HG03342 (cell line): ENCODE measurements around the gene CEP70.
"Not testable (repeated sequence)": the region's sequence is repeated elsewhere in the genome, so short reads cannot be mapped to it uniquely, and the experiment has no call there.

Experiments used
- ATAC-seq: cut with Tn5 transposase; IDR thresholded peaks from one replicate; pipeline ENCODE4 v1.9.1; 2021; ENCODE audit warnings: mild to moderate bottlenecking, moderate library complexity; ENCODE audit not compliant: unreplicated experiment

The CEP70 gene

DNA sequence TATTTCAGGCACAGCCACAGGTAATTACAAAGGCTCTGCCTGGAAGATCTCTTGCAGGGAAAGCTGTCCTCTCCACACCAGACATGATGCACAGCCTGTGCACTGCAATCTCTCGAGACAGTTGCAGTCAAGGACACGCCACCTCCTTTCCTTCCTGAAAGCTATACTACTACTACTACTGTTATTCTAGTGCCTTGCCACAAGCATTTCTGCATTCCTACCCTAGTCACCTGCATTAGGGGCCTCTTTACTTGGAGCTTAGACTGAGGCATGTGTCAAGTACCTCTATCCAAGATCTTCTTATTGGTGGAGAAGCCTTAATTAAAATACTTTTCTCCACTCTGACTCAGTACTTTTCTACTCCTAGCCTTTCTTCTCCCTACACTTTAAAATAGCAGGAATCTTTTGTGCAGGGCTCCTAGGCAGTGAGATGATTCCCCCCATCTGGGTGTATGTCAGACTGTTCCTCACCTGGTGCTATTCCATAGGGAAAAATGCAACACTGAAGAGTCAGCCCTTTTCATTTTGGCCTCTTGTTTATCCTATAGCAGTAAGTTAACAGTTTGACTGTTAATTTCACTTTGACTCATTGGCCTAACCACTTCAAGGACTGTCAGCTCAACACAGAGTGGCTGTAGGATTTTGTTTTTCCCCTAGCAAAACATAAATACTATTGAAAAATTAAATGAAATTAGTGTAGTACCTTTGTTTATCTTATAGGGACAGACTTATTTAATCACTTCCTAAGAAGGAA, 80.8 kb downstream of the CEP70 start:
- no peak for ATAC-seq

DNA sequence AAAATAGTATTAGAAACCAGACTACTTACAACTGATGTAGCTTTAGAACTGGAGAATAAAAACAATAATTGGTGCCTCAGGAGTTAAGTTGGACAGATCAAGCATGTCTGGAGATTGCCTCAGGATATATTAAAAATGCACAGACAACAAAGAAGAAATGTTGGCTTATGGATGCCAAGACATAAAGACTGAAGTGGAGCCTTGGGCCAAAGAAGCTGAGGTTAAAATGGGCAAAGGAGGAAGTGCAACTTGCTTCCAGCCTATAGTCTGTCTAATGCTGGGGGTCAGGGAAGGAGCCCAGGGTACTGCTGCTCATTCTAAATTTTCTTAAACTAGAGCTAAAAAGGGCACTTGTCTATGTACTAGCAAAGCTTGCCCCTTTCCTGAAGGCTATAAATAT, 82.1 kb downstream of the CEP70 start:
- no peak for ATAC-seq

DNA sequence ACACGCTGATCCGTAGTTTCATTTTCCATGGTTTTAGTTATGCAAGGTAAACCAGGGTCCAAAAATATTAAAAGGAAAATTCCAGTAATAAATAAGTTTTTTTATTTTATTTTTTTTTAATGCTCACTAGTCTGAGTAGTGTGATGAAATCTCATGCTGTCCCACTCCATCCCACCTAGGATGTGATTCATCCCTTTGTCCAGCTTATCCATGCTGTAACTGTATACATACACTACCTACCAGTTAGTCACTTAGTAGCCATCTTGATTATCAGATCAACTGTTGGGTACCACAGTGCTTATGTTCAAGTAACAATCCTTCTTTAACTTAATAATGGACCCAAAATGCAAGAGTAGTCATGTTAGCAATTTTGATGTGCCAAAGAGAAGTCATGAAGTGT, 84.5 kb downstream of the CEP70 start:
- no peak for ATAC-seq

DNA sequence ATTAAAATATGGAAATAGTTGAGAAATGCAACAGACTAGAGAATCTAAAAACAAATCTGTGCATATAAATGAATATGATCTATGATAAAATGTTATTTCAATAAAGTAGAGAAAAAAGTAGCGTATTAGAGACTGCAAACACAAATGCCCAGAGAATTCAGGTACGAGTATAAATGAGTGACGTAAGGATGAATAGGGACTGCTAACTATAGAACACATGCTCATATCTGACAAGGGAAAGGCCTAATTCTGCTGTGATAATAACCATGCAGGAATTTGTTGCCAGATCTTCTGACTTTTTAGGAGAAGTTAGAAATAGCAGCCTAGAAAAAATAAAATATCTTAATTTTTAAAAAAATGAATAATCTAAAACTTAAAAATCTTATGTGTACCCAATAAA, 86.5 kb downstream of the CEP70 start:
- no peak for ATAC-seq

DNA sequence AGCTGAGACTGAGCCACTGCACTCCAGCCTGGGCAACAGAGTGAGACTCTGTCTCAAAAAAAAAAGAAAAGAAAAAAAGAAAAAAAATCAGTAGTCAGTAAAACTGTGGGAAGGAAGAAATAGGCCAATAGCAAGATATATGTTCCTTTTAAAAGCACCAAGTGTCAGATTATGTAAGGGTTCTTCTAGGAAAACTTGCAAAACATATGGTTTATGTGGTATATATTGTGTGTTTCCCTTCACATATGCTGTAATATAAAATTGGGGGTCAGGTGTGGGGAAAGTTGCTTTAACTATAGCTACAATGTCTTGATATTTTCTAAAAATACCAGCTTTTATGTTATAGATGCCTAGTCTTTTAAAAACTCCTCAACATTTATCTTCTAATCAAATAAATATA, 95.1 kb downstream of the CEP70 start:
- no peak for ATAC-seq

DNA sequence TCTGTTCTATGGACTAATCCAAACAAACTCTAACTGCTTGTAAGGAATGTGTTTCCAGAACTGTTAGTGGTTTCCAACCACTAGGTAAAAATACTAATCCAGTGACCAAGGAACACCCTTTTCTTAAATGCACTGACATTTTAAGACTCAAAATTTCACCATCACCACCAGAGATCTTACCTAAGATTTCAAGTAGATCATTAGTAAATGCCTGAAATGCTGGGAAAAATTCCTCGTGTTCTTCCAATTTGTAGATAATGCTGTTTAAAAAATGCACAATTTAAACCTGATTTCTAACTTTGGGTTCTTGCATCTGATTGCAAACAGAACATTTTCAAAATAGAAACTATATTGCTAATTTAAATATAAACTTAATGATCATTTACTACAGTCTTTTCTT, 96.2 kb downstream of the CEP70 start:
- ATAC-seq, result no peak

DNA sequence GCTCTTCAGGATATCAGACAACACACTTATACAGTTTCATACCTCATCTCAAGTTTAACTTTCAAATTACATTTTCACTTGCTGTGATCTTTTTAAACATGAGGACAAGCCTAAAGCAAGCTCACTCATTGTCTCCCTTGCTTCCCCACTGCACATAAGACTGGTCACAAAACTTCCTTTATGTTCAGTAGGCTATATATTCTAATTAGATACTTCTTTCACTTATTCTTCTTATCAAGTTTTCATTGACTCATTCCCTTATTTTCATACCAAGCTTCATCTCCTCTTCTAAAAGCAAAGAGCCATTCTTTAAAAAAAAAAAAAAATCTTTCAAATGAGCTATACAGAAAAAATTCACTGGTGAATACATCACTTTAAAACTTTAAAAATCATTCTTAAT, 97.0 kb downstream of the CEP70 start:
- ATAC-seq, result no peak

DNA sequence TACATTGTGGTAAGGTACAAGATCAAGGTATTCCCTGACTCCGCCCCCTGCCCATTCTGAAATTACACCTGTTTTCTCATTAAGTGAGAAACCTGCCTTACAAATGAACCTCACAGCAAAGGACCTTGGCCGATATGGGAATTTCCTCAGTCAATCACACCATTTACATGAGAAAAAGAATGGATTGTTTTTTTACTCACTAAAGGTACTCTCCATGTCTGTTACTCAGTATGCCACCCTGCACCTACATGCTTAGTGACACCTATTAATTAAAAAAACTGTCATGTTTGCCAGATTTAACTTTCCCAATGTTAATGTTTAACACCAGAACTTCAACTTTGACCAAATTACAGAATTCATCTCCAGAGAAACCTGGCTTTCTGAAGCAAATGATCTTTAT, 97.6 kb downstream of the CEP70 start:
- no peak for ATAC-seq

DNA sequence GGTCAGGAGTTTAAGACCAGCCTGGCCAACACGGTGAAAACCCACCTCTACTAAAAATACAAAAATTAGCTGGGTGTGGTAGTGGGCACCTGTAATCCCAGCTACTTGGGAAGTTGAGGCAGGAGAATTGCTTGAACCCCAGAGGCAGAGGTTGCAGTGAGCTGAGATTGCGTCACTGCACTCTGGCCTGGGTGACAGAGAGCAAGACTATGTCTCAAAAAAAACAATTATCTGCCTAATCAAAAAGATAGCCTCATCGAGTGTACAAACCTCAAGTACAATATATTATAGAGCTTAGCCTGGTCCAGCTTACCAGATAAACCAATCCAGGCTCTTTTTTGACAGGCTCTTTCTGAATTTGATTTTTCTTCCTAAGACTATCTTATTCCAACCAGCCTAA, 98.4 kb downstream of the CEP70 start:
- ATAC-seq, result not testable (repeated sequence)

DNA sequence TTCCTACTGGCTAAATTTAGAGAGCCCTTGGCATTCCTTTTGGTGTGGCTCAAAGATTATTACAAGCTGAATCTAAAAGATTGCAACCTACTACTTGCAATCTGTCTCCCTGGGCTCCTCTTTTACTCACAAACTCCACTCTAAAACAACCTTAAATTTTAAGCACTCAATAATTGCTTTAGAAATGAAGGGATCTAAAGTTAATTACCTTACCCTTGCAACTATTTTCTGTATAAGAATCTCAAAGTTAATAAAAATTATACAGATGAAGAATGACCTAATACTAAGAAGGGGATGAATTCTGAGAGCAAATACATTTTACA, 99.5 kb downstream of the CEP70 start:
- no peak for ATAC-seq

DNA sequence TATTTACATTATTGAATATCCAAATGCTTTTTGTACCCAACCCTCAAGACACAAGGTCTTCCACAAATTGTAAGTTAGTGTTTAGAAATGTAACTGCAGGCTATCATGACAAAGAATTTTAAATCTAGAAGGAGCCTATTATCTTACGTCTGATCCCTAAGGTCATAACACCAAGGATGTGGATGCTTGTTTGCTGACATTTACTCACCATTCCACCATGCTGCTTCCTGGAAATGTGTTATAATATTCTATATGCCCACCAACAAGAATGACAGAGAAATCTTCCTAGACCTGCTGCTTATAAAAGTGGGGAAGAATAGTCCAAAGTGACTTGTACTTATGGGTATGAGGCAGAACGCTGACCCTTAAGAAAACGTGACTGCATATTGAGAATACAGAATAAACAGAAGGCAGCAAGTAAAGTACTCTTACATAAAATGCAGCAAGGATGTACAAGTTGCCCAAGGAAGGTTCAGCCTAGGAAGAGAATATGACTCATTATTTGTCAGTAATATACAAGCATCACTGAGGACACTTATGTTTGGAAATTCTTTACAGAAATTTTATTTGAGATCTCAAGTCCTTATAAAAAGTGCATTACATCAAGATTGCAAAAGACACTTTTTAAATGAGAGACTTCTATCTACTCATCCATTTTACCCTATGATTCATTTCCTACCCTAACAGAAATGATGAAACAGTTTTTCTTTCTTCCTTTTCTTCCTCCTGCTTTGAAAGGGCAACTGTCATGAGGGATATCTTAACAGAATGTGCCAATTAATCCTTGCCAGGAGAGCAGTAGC, 100.1 kb downstream of the CEP70 start:
- ATAC-seq, result no peak

DNA sequence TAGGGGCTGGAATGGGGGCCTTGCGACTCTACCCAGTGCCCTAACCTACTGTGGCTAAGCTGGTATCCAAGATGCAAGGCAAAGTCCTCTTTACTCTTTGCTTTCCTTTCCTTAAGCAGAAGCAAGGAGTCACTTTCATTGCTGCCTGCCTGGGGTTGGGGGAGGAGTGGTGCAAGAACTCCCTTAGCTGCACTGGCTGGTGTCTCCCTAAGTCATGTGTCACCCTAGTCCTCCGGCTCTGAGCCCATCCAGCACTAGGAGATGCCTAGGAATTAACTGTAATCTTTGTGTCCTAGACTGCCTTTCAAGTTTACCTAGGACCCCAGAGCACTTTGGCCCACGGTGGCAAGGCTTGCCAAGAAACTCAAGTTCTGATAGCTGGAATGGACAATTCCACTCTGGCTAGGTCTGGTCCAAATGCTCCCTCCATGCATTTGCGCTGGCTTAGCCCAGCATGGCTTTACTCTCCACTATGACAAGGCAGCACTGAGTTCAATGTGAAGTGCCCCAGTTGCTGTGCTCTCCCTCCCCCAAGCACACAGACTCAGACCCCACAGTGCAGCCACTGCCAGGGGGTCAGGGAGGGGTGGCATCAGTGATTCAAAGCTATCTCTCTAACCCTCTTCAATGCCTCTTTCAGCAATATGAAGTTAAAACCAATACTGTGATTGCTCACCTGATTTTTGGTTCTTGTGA, 100.9 kb downstream of the CEP70 start:
- ATAC-seq, result no peak

DNA sequence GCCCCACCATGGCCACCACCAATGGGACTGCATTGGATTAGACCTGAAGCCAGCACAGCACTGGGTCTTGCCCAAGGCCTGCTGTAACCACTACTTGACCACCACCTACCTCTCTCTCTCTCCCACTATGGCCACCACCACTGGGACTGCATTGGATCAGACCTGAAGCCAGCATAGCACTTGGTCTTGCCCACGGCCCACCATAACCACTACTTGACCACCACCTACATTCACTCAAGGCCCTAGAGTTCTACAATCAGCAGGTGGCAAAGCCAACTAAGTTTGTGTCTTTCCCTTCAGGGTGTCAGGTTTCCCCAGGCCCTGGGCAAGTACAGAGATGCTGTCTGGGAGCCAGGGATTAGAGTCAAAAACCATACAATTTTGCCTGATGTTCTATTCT, 102.1 kb downstream of the CEP70 start:
- no peak for ATAC-seq

DNA sequence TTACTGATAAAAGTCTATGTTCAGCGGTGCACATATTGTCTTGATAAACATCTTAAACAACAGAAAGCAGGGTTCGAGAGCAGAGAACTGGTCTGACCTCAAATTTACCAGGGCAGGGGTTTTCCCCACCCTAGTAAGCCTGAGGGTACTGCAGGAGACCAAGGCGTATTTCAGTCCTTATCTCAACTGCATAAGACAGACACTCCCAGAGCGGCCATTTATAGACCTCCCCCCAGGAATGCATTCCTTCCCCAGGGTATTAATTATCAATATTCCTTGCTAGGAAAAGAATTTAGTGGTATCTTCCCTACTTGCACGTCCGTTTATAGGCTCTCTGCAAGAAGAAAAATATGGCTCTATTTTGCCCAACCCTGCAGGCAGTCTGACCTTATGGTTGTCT, 107.5 kb downstream of the CEP70 start:
- ATAC-seq, result not testable (repeated sequence)

DNA sequence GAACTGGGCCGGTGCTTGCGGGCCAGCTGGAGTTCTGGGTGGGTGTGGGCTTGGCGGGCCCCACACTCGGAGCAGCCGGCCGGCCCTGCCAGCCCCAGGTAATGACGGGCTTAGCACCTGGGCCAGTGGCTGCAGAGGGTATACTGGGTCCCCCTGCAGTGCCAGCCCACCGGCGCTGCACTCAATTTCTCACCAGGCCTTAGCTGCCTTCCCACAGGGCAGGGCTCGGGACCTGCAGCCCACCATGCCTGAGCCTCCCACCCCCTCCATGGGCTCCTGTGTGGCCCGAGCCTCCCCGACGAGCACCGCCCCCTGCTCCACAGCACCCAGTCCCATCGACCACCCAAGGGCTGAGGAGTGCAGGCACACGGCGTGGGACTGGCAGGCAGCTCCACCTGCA, 109.4 kb downstream of the CEP70 start:
- not testable (repeated sequence) for ATAC-seq

DNA sequence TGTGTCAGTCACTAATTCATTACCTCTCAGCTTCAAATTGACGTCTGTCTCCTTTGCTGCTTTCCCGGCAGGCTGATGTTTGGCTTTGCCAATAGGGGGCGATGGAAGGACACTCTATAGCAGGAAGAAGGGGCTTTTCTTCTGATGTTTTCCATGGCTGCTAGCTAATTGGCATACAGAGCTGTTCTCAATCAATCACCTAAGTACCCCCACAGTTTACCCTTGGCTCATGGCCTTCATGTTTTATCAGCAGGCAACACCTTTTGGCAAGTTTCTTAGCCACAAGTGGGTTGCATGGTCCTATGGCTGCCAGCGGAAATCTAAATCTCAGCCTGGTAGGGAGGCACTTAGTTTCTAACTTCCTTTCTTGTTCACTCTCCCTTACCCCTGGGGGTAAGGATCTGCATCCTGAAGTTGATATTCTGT, 114.6 kb downstream of the CEP70 start:
- no peak for ATAC-seq

DNA sequence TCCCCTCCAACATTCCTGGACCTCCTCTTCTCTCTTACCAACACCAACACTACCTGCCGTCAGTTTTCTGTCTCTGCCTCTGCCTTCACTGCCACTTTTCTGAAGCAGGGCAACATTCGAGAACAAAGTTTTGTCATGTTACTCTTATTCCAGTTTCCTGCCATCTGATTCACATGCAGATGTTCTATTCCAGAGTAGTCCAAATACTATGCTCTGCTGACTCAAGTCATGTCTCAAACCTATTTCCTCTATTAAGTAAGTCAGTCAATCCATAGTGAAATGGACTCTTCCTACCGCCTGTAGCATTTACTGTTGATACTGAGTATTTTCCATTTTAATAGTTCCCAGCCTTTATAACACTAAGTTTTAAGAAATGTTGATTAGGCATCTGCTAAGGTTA, 116.3 kb downstream of the CEP70 start:
- no peak for ATAC-seq

DNA sequence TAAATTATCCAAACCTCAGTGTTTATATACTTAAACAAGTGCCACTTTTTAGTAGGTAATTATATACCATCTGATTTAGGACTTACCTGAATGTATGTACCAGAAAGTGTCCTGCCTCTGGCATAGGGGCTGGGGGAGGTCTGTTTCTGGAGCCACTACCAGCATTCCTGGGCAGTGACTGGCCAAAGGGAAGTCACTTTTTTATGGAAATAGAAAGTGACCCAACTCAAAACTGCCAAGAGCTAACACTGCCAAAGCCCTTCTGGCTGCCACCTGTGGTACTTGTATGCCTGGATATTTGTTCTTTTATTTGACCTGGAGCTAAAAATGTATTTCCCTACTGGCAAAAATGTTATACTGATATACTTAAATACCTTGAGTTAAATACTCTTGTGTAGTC, 116.9 kb downstream of the CEP70 start:
- ATAC-seq, result no peak

DNA sequence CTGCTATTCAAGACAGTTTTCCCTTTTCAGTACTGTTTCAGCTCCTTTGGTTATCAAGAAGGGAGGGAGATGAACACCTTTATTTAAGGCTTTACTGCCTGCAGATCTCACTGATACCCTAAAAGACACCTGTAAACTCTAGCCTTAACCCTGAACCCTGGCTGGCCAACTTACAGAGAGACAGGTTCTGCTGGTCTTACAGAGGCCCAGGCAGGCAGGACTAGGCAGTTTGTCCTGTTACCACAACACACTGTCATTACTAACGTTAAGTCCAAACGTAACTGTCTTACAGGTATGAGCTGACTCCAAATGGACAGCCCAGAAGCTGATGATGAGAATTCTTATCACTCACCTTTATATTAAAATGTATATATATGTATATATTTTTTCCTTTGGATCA, 117.5 kb downstream of the CEP70 start:
- no peak for ATAC-seq

DNA sequence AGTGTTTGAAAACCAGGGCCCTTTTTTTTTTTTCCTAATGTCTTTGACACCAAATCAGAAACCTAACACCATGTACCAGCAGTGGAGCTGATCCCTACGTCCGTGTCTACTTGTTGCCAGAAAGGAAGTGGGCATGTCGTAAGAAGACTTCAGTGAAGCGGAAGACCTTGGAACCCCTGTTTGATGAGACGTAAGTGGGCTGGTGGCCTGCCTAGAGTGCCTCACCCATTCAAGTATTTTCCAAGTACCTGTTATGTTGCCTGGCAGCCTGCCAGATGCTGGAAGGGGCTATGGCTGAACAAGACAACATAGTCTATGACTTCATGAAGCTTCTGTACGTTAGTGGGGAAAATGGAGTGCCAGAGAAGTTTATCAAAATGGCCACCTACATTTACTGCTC, 119.9 kb downstream of the CEP70 start:
- no peak for ATAC-seq

DNA sequence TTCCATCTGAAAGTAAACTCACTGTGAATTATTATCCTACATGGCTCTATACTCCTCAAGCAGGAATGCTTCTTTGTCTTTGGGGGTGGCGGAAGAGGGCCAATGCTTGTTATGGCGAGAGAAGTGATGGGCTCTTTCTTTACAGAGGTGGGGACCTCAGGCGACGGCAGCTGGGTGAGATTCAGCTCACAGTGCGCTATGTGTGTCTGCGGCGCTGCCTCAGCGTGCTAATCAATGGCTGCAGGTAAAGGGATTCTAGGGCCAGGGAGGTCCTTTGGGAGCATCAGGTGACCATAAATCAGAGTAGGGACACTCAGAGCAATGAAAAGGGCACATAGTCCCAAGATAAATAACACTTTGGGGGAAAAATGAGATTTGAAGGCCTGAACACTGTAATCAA, 120.7 kb downstream of the CEP70 start:
- no peak for ATAC-seq
